Mononuclear cell (primary cell): Measurements from ENCODE around the gene OLFM2. TPM values are rescaled to one million over a fixed set of nuclear protein-coding genes. Genes with fewer than 3 reads are reported as not detected.

ENCODE experiments used
- H3K27me3 ChIP-seq: 2 replicates; pipeline ENCODE4 v1.6.0; 2011; ENCODE audit warnings: low read length, control low read depth; ENCODE audit not compliant: insufficient read depth
- H3K4me1 ChIP-seq: 2 replicates; pipeline ENCODE4 v1.5.1; 2011; ENCODE audit warnings: mild to moderate bottlenecking, low read length, control low read depth; ENCODE audit not compliant: insufficient read depth
- H3K4me3 ChIP-seq: 2 replicates; pipeline ENCODE4 v1.5.1; 2011; ENCODE audit warnings: mild to moderate bottlenecking, low read length, moderate library complexity
- H3K9me3 ChIP-seq: 2 replicates; pipeline ENCODE4 v1.5.1; 2011; ENCODE audit warnings: low read depth, mild to moderate bottlenecking, control low read depth, low read length
- total RNA-seq: library from RNA; depleted of rRNA; stranded (reverse); fragments of >200 nt; gene quantifications from one replicate; pipeline ENCODE4 v1.2.3, GENCODE V29; 2012

OLFM2 gene
- total RNA-seq, 1 donor = 1.3 TPM

GRCh38 chr19:9868983-9869617, 67.2 kb downstream of the OLFM2 start:
- Histone ChIP-seq H3K4me1 (peaks cover 13% of the 10 kb centered on the region), H3K27me3 (no peaks in the 10 kb centered on the region), H3K9me3 (no peaks in the 10 kb centered on the region), H3K4me3 (no peak overlapping the region)

- Histone ChIP-seq H3K4me1 (peaks cover 25% of the 10 kb centered on the region), H3K27me3 (no peaks in the 10 kb centered on the region), H3K4me3 (no peak overlapping the region), H3K9me3 (no peaks in the 10 kb centered on the region)
Measured at GRCh38 chr19:9865732-9866501, 70.4 kb downstream of the OLFM2 start.

GRCh38 chr19:9863759-9864158, 72.6 kb downstream of the OLFM2 start:
- Histone ChIP-seq H3K9me3 (no peaks in the 10 kb centered on the region), H3K4me3 (no peak overlapping the region), H3K27me3 (no peaks in the 10 kb centered on the region), H3K4me1 (peaks cover 30% of the 10 kb centered on the region)

- H3K4me3 ChIP-seq = no peak overlapping the region
- H3K9me3 ChIP-seq = no peaks in the 10 kb centered on the region
- no peaks in the 10 kb centered on the region for H3K27me3 ChIP-seq
- H3K4me1 ChIP-seq = peaks cover 37% of the 10 kb centered on the region
Measured at GRCh38 chr19:9862938-9863337, 73.4 kb downstream of the OLFM2 start.

- Histone ChIP-seq H3K4me3 (no peak overlapping the region), H3K4me1 (peaks cover 47% of the 10 kb centered on the region), H3K27me3 (no peaks in the 10 kb centered on the region), H3K9me3 (no peaks in the 10 kb centered on the region)
Measured at GRCh38 chr19:9861503-9861902, 74.8 kb downstream of the OLFM2 start.

GRCh38 chr19:9860407-9860806, 75.9 kb downstream of the OLFM2 start:
- Histone ChIP-seq H3K27me3 (no peaks in the 10 kb centered on the region), H3K4me3 (no peak overlapping the region), H3K4me1 (peaks cover 41% of the 10 kb centered on the region), H3K9me3 (no peaks in the 10 kb centered on the region)

- H3K4me3 ChIP-seq = no peak overlapping the region
- no peaks in the 10 kb centered on the region for H3K9me3 ChIP-seq
- H3K4me1 ChIP-seq = peaks cover 41% of the 10 kb centered on the region
- no peaks in the 10 kb centered on the region for H3K27me3 ChIP-seq
Measured at GRCh38 chr19:9858766-9859165, 77.5 kb downstream of the OLFM2 start.

GRCh38 chr19:9857920-9858746, 78.2 kb downstream of the OLFM2 start:
- H3K9me3 ChIP-seq = no peaks in the 10 kb centered on the region
- H3K4me3 ChIP-seq = no peak overlapping the region
- peaks cover 39% of the 10 kb centered on the region for H3K4me1 ChIP-seq
- H3K27me3 ChIP-seq = no peaks in the 10 kb centered on the region

GRCh38 chr19:9857076-9857721, 79.1 kb downstream of the OLFM2 start:
- Histone ChIP-seq H3K4me1 (peaks cover 31% of the 10 kb centered on the region), H3K27me3 (no peaks in the 10 kb centered on the region), H3K9me3 (no peaks in the 10 kb centered on the region), H3K4me3 (no peak overlapping the region)

GRCh38 chr19:9856609-9857008, 79.7 kb downstream of the OLFM2 start:
- Histone ChIP-seq H3K4me1 (peaks cover 29% of the 10 kb centered on the region), H3K27me3 (no peaks in the 10 kb centered on the region), H3K9me3 (no peaks in the 10 kb centered on the region), H3K4me3 (no peak overlapping the region)

GRCh38 chr19:9854282-9854846, 82.0 kb downstream of the OLFM2 start:
- Histone ChIP-seq H3K9me3 (no peaks in the 10 kb centered on the region), H3K27me3 (no peaks in the 10 kb centered on the region), H3K4me3 (no peak overlapping the region), H3K4me1 (peaks cover 26% of the 10 kb centered on the region)

- Histone ChIP-seq H3K4me1 (peaks cover 4% of the 10 kb centered on the region), H3K9me3 (no peaks in the 10 kb centered on the region), H3K27me3 (no peaks in the 10 kb centered on the region), H3K4me3 (no peak overlapping the region)
Measured at GRCh38 chr19:9850235-9850959, 85.9 kb downstream of the OLFM2 start.

GRCh38 chr19:9849791-9850190, 86.5 kb downstream of the OLFM2 start:
- Histone ChIP-seq H3K4me3 (no peak overlapping the region), H3K4me1 (peaks cover 4% of the 10 kb centered on the region), H3K9me3 (no peaks in the 10 kb centered on the region), H3K27me3 (no peaks in the 10 kb centered on the region)

- no peaks in the 10 kb centered on the region for H3K27me3 ChIP-seq
- no peak overlapping the region for H3K4me3 ChIP-seq
- H3K4me1 ChIP-seq = peaks cover 4% of the 10 kb centered on the region
- no peaks in the 10 kb centered on the region for H3K9me3 ChIP-seq
Measured at GRCh38 chr19:9848762-9849161, 87.6 kb downstream of the OLFM2 start.
